Measurements from ENCODE around the gene MTRR.

Gene MTRR

GRCh38 chr5:7871653-7872052, 2.7 kb downstream of the MTRR start:
- H3F3A ChIP-seq (ENCODE audit: insufficient read depth, low read length), result peaks cover 48% of the 10 kb centered on the region
- H3K9me2 ChIP-seq (replicated peaks; ENCODE audit: insufficient read depth, low read length), result no peaks in the 10 kb centered on the region
- peak overlapping the region; percentile 92 for H3K4me3 ChIP-seq (ENCODE audit: low read length)
- peak; percentile 93 for DNase-seq
- peaks cover 23% of the 10 kb centered on the region for H3K36me3 ChIP-seq (replicated peaks; ENCODE audit: insufficient read depth, low read length)
- H3K27me3 ChIP-seq (replicated peaks; ENCODE audit: insufficient read depth, low read length), result no peaks in the 10 kb centered on the region
- H3K4me1 ChIP-seq (ENCODE audit: low read length), result peaks cover 45% of the 10 kb centered on the region
- no peaks in the 10 kb centered on the region for H3K9me3 ChIP-seq (replicated peaks; ENCODE audit: insufficient read depth, low read length)
- H4K20me1 ChIP-seq (ENCODE audit: insufficient read depth, low read length), result peaks cover 26% of the 10 kb centered on the region
- no peak overlapping the region for H2AFZ ChIP-seq (ENCODE audit: low read length)
- H3K27ac ChIP-seq (ENCODE audit: low read length), result peak overlapping the region; percentile 92
- H3K79me2 ChIP-seq (ENCODE audit: low read length), result peaks cover 94% of the 10 kb centered on the region
- no peak for TF ChIP-seq EZH2phosphoT487 (IDR thresholded peaks at IDR 0.05; ENCODE audit: low read length)
- peak; percentile 25 for TF ChIP-seq CTCF (IDR thresholded peaks at IDR 0.05; ENCODE audit: low read length)
- H3K4me2 ChIP-seq (ENCODE audit: low read depth, low read length), result peak overlapping the region; percentile 88
- peak overlapping the region; percentile 98 for H3K9ac ChIP-seq (ENCODE audit: low read length)

GRCh38 chr5:7872517-7873130, 3.7 kb downstream of the MTRR start:
- no peaks in the 10 kb centered on the region for H3K9me3 ChIP-seq (replicated peaks; ENCODE audit: insufficient read depth, low read length)
- H3F3A ChIP-seq (ENCODE audit: insufficient read depth, low read length), result peaks cover 48% of the 10 kb centered on the region
- peaks cover 94% of the 10 kb centered on the region for H3K79me2 ChIP-seq (ENCODE audit: low read length)
- TF ChIP-seq EZH2phosphoT487 (IDR thresholded peaks at IDR 0.05; ENCODE audit: low read length) (no peak), CTCF (IDR thresholded peaks at IDR 0.05; ENCODE audit: low read length) (no peak), EZH2 (optimal IDR thresholded peaks at IDR 0.05; ENCODE audit: low read depth, low read length) (no peak)
- H3K27me3 ChIP-seq (replicated peaks; ENCODE audit: insufficient read depth, low read length), result no peaks in the 10 kb centered on the region
- H3K4me1 ChIP-seq (ENCODE audit: low read length), result peaks cover 42% of the 10 kb centered on the region
- peak overlapping the region; percentile 51 for H3K9ac ChIP-seq (ENCODE audit: low read length)
- peak overlapping the region; percentile 46 for H3K4me3 ChIP-seq (ENCODE audit: low read length)
- DNase-seq, result peak; percentile 23
- no peaks in the 10 kb centered on the region for H3K9me2 ChIP-seq (replicated peaks; ENCODE audit: insufficient read depth, low read length)
- H3K4me2 ChIP-seq (ENCODE audit: low read depth, low read length), result peak overlapping the region; percentile 88
- peaks cover 30% of the 10 kb centered on the region for H4K20me1 ChIP-seq (ENCODE audit: insufficient read depth, low read length)
- H3K27ac ChIP-seq (ENCODE audit: low read length), result peak overlapping the region; percentile 92
- peaks cover 29% of the 10 kb centered on the region for H3K36me3 ChIP-seq (replicated peaks; ENCODE audit: insufficient read depth, low read length)
- H2AFZ ChIP-seq (ENCODE audit: low read length), result no peak overlapping the region

- Histone ChIP-seq H3K9me3 (replicated peaks; ENCODE audit: insufficient read depth, low read length) (no peaks in the 10 kb centered on the region), H3K9me2 (replicated peaks; ENCODE audit: insufficient read depth, low read length) (no peaks in the 10 kb centered on the region), H3K4me1 (ENCODE audit: low read length) (peaks cover 39% of the 10 kb centered on the region), H4K20me1 (ENCODE audit: insufficient read depth, low read length) (peaks cover 30% of the 10 kb centered on the region), H3K36me3 (replicated peaks; ENCODE audit: insufficient read depth, low read length) (peaks cover 35% of the 10 kb centered on the region), H3K79me2 (ENCODE audit: low read length) (peaks cover 94% of the 10 kb centered on the region), H3K9ac (ENCODE audit: low read length) (peak overlapping the region; percentile 51), H3F3A (ENCODE audit: insufficient read depth, low read length) (peaks cover 48% of the 10 kb centered on the region), H3K27me3 (replicated peaks; ENCODE audit: insufficient read depth, low read length) (no peaks in the 10 kb centered on the region), H3K4me2 (ENCODE audit: low read depth, low read length) (peak overlapping the region; percentile 88), H2AFZ (ENCODE audit: low read length) (no peak overlapping the region), H3K4me3 (ENCODE audit: low read length) (peak overlapping the region; percentile 46), H3K27ac (ENCODE audit: low read length) (peak overlapping the region; percentile 92)
- DNase-seq, result peak; percentile 77
- TF ChIP-seq EZH2phosphoT487 (IDR thresholded peaks at IDR 0.05; ENCODE audit: low read length) (no peak), CTCF (IDR thresholded peaks at IDR 0.05; ENCODE audit: low read length) (no peak), EZH2 (optimal IDR thresholded peaks at IDR 0.05; ENCODE audit: low read depth, low read length) (no peak)
Observed at GRCh38 chr5:7873216-7873615, 4.3 kb downstream of the MTRR start.

All from MM.1S (cell line).